Esophagus muscularis mucosa (tissue), 3 donors: ENCODE measurements around the gene PLIN3.
A peak's percentile ranks its signal among the peaks of the same experiment; 100 is the strongest.

ENCODE experiments used
- CTCF ChIP-seq, 3 experiments: fragments of 200-600 bp in 2 of 3; fragments of 450-650 bp in 1 of 3; sonication (generic) in 2 of 3; IDR thresholded peaks; one replicate each; pipeline ENCODE4 v1.5.1; 2017 to 2019; ENCODE audit warnings: antibody characterized with exemption in 3 of 3, mild to moderate bottlenecking in 2 of 3, moderate library complexity in 1 of 3
- POLR2A ChIP-seq: fragments of 450-650 bp; IDR thresholded peaks from one replicate; pipeline ENCODE4 v1.6.1; 2017; ENCODE audit warnings: antibody characterized with exemption, moderate library complexity, mild to moderate bottlenecking, low read depth
- POLR2AphosphoS5 ChIP-seq, 2 donors: sonication (generic); formaldehyde crosslinking; IDR thresholded peaks; one replicate each; pipeline ENCODE4 v1.6.1; 2017; ENCODE audit warnings: antibody characterized with exemption in 2 of 2

GRCh38 chr19:4803736-4804695 lies 63.5 kb downstream of the PLIN3 start:
- peak; percentile 52 to 71 (median 56) for TF ChIP-seq CTCF (IDR thresholded peaks at IDR 0.05)
- TF ChIP-seq POLR2AphosphoS5 (IDR thresholded peaks at IDR 0.05), result no peak
- TF ChIP-seq POLR2A, result no peak
